ENCODE results near the gene NPR3.

GRCh38 chr5:32735512-32735911 lies 24.4 kb downstream of the NPR3 start:
- TF ChIP-seq CTCF (optimal IDR thresholded peaks at IDR 0.05 in 1 of 3, IDR thresholded peaks at IDR 0.05 in 1 of 3, conservative IDR thresholded peaks at IDR 0.05 in 1 of 3; ENCODE audit: extremely low read depth in 1 of 3, insufficient read depth in 2 of 3, low read length in 3 of 3) (no peak), EZH2 (IDR thresholded peaks at IDR 0.05; ENCODE audit: low read length) (no peak)

Data from keratinocyte (primary cell).